Epithelial cell of proximal tubule (primary cell): Measurements from ENCODE around the gene JOSD1. TPM values are rescaled to one million over a fixed set of nuclear protein-coding genes. Genes with fewer than 3 reads are reported as not detected.
A peak's percentile ranks its signal among the peaks of the same experiment; 100 is the strongest.

ENCODE experiments used
- DNase-seq: peaks from one replicate; pipeline ENCODE4 v3.0.0-alpha.2; 2011; ENCODE audit warnings: low read depth
- H3K4me3 ChIP-seq: 2 replicates; pipeline ENCODE4 v1.5.1; 2011; ENCODE audit warnings: low read depth, mild to moderate bottlenecking, low read length
- total RNA-seq: library from RNA; depleted of rRNA; stranded (reverse); fragments of >200 nt; gene quantifications from 2 replicates; pipeline ENCODE4 v1.2.3, GENCODE V29; 2015
- TF ChIP-seq, protein P1 (sequence below): conservative IDR thresholded peaks from 2 replicates; pipeline ENCODE4 v1.5.1; 2012; ENCODE audit warnings: low read depth, mild to moderate bottlenecking, low read length

The JOSD1 gene
- total RNA-seq, 1 donor from 2014 or later: 89.6 TPM

DNA sequence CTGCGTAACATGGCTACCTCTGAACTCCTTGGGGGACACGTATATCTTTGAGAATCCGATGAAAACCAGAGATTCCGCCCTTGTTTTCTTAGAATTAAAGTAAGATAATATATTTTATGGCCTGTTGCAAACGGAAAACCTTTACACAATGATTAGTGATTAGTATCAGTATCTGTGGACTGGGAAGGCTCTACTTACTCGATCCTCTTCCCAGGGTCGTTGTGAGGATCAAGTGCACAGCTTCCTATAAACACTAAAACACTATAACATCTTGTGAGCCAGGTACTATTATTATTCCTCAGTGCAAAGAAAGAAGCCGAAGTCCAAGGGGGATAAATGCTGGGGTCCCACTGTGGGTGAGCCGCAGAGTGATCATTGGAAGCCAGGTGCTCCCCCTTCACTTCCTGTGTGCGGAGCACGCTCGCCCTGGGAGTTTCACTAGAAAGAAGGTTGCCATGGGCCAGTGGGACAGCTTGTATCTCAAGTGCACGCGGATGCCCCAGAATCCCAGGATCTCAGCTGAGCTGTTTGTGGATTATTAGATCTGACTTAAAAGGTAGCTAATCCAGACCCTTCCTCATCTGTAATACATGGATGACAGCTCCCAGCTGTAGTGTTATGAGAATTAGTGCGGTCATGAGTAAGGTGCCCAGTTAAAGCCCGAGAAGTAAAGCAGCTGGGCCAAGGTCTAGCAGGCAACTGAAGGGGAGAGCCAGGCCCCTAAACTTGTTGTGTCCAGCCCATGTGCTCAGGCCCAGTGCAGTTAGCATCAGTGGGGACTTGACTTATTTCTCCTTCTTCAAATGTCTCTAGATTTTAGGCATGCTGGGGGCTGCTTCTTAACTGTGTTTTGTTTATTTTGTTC is 43.5 kb downstream of the JOSD1 start:
- TF ChIP-seq, protein P1, sequence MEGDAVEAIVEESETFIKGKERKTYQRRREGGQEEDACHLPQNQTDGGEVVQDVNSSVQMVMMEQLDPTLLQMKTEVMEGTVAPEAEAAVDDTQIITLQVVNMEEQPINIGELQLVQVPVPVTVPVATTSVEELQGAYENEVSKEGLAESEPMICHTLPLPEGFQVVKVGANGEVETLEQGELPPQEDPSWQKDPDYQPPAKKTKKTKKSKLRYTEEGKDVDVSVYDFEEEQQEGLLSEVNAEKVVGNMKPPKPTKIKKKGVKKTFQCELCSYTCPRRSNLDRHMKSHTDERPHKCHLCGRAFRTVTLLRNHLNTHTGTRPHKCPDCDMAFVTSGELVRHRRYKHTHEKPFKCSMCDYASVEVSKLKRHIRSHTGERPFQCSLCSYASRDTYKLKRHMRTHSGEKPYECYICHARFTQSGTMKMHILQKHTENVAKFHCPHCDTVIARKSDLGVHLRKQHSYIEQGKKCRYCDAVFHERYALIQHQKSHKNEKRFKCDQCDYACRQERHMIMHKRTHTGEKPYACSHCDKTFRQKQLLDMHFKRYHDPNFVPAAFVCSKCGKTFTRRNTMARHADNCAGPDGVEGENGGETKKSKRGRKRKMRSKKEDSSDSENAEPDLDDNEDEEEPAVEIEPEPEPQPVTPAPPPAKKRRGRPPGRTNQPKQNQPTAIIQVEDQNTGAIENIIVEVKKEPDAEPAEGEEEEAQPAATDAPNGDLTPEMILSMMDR: no peak
- DNase-seq: no peak
- H3K4me3 ChIP-seq: peak overlapping the region; percentile 96

DNA sequence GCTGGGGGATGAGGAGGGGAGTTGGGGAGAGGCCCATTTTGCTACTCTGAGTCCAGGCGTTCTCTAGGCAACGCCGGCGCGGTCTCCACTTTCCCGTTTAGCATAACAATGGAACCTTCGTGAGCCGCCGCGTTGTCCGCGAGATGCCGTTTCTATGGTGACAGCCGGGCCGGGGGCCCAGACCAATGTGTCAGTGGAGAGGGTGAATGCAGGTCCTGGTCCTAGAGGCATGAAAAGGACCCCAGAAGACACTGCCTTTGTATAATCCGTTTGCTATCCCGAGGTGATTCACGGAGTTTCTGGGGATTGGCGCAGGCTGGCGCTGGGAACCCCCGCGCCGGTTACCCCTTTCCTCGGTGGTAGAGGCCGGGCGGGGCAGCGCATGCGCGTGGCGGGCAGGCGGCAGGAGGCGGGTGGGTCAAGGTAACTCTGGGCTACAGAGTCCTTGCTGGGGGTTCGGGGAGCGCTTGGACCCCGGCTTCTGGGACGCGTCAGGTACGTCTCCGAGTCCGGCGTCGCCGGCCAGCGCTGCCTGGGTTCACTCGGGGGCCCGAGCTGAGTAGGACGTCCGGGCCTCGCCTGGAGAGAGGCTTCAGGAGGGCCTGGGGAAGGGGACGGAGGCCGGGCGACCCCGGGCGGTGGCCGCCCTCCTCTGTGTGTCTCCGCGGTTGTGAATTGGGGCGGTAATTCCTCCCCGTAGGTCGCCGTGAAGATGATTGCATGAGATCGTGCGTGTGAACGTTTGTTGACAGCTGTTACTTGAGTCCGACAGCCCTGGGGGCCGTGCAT is 44.3 kb downstream of the JOSD1 start, which contains the start of the genes CBY1 and FAM227A:
Gene CBY1, plus strand, starts transcription at position 383 of the 789 bp plus-strand sequence. CDS start 11,417 bp downstream, outside the sequence.
Gene FAM227A, minus strand, starts transcription at position 137 of the 789 bp plus-strand sequence. CDS start 6,224 bp downstream, outside the sequence.
- no peak for DNase-seq
- peak within 1 kb of the TSS; percentile 96 for H3K4me3 ChIP-seq
- TF ChIP-seq, protein P1: no peak

DNA sequence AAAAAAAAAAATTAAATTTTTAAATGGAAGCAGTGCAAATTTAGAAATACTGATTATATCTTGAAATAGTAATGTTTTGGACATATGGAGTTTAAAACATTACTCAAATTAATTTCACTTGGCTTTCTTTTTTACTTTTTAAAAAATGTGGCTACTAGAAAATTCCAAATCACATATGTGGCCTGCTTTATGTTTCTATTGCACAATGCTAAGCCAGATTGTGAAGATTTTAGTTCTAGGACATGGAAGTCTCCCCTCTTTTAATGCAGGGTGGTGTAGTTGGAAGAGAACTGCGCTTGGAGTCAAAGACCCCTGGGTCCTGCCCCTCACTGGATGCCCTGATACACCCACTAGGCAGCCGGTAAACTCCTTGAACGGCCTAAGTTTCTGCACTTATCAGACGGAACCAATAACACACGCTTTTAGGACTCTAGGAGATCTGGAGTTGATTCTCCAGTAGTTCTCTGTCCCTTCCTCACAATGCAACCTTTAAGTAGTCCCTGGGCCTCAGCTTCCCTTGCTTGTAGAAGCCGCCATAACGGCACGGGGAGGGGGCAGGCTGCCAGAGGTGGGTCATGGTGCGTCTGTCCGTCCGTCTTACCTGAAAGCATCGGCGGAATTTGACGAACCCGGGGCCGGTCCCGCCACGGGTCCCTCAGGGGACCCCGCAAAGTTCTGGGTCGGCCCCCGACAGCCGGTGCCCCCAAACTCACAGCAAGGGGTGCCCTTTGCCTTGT is 45.1 kb downstream of the JOSD1 start:
- no peak for DNase-seq
- H3K4me3 ChIP-seq: peak overlapping the region; percentile 96
- TF ChIP-seq, protein P1: no peak

DNA sequence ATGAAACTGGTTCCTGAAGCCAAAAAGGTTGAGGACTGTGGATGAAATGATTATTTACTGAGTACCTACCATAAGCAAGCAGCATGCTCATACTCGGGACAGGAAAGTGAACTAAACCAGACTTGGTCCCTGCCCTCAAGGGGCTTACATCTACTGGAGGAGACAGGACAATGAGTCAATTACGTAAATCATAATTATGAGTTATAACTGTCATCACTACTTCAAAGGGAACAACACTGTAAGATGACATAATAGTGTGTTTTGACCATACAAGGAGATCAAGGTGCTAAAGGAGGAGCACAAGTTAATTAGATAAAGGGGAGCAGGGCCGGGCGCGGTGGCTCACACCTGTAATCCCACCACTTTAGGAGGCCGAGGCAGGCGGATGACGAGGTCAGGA is 47.0 kb downstream of the JOSD1 start:
- no peak for DNase-seq
- TF ChIP-seq, protein P1: no peak

DNA sequence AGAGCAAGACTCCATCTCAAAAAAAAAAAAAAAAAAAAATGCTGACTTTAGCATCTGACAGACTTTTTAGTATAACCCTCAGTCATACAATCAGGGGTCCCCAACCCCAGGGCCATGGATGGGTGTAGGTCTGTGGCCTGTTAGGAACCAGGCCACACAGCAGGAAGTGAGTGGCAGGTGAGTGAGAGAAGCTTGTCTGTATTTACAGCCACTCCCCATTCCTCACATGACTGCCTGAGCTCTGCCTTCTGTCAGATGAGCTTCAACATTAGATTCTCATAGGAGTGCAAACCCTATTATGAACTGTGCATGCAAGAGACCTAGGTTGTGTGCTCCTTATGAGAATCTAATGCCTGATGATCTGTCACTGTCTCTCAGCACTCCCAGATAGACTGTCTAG is 47.9 kb downstream of the JOSD1 start:
- TF ChIP-seq, protein P1: no peak
- DNase-seq: no peak
- no peak overlapping the region for H3K4me3 ChIP-seq

More for the DNA sequence above, 47.0 kb downstream of the JOSD1 start:
- H3K4me3 ChIP-seq: no peak overlapping the region

DNA sequence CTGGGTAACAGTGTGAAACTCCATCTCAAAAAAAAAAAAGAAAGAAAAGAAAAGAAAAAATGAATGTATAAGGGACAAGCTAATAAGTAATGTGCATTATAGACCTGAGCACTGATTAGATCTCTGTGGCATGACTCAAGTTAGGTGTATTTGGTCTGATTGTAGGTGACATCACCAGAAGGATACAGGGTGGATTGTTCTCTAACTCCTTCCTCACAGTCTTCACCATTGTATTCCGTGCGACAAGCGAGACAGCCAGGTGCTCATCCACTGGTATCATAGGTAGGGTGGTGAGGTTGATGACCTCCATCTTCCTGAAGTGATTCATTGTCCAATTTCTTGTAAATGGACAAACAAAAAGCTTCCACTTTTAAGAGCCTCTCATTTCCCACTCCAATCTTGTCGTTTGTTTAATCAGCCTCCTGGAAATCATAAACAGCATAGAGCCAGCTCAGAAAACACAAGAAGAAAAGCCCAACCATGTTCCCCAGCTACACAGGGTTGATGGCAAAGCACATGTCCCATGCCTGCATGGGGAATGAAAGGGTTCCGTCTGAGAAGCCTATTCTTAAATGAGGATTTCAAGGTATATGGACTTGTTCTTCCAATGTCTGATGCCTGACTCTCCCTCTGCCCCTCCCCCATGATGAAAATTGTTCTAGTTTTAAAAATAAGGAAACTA is 50.8 kb downstream of the JOSD1 start:
- TF ChIP-seq, protein P1: no peak
- no peak overlapping the region for H3K4me3 ChIP-seq
- no peak for DNase-seq
